Smooth muscle cell of the umbilical artery (primary cell): Measurements from ENCODE around the gene CLK3. TPM values are rescaled to one million over a fixed set of nuclear protein-coding genes. Genes with fewer than 3 reads are reported as not detected.

Experiments used
- total RNA-seq: library from RNA; depleted of rRNA; stranded (reverse); fragments of >200 nt; gene quantifications from 2 replicates; pipeline ENCODE4 v1.2.3, GENCODE V29; 2014

CLK3 gene
- 54.3 and 55.3 TPM in 2 replicates for total RNA-seq

GRCh38 chr15:74615508-74616365 is at the start of gene CLK3:
TSS of gene CLK3 (plus strand) at chr15:74615836. CDS start at chr15:74619197, 3,361 bp downstream.

Other genes with a start within 250 kb of the CLK3 start
- under 0.01 TPM in 1 of 2 replicates, not detected in the other for gene CYP11A1, start 248.2 kb upstream of the CLK3 start, total RNA-seq
- gene SEMA7A, start 181.9 kb upstream of the CLK3 start, total RNA-seq: 35.0 and 86.9 TPM in 2 replicates
- gene UBL7, start 154.7 kb upstream of the CLK3 start, total RNA-seq: 24.9 and 27.5 TPM in 2 replicates
- gene ARID3B, start 74.6 kb upstream of the CLK3 start, total RNA-seq: 1.5 and 3.2 TPM in 2 replicates
- gene EDC3, start 80.2 kb downstream of the CLK3 start, total RNA-seq: 8.9 and 17.8 TPM in 2 replicates
- gene CYP1A1, start 109.7 kb downstream of the CLK3 start, total RNA-seq: 0.30 TPM in 1 of 2 replicates, not detected in the other
- not detected in 2 replicates for gene CYP1A2, start 133.0 kb downstream of the CLK3 start, total RNA-seq
- gene CSK, start 166.2 kb downstream of the CLK3 start, total RNA-seq: 23.5 and 63.5 TPM in 2 replicates
- gene LMAN1L, start 197.0 kb downstream of the CLK3 start, total RNA-seq: not detected in 2 replicates
- gene CPLX3, start 210.8 kb downstream of the CLK3 start, total RNA-seq: not detected in 2 replicates
- 14.0 and 23.5 TPM in 2 replicates for gene ULK3, start 227.3 kb downstream of the CLK3 start, total RNA-seq